A673 (cell line): ENCODE data around the gene AP5B1. TPM values are rescaled to one million over a fixed set of nuclear protein-coding genes. Genes with fewer than 3 reads are reported as not detected.

ENCODE experiments used
- BruUV-seq: library from RNA; stranded (reverse); fragments of 400-500 nt; replicated peaks from 2 replicates; lab custom pipeline; 2021; lab: Mats Ljungman, UMichigan
- CTCF ChIA-PET: fragments of 300-600 bp; sonication (Branson Sonifier 250); formaldehyde crosslinking; loops from one replicate; lab custom pipeline; 2022; ENCODE audit warnings: antibody characterized with exemption; lab: Charles Lee
- POLR2A ChIA-PET: fragments of 300-600 bp; sonication (Branson Sonifier 250); formaldehyde crosslinking; loops from one replicate; lab custom pipeline; 2022; ENCODE audit warnings: antibody characterized with exemption; ENCODE audit not compliant: low non-redundant PET; lab: Charles Lee
- DNase-seq: peaks from one replicate; pipeline ENCODE4 v3.0.0-alpha.2; 2015; ENCODE audit warnings: low spot score
- H3K27ac ChIP-seq: fragments of 200-600 bp; sonication (generic); 2 replicates; pipeline ENCODE4 v1.5.1; 2016; ENCODE audit warnings: mixed run types, low read depth, mild to moderate bottlenecking, mixed read lengths, antibody characterized with exemption, low read length; ENCODE audit not compliant: poor library complexity, severe bottlenecking
- H3K27me3 ChIP-seq: fragments of 200-600 bp; sonication (generic); replicated peaks from 2 replicates; pipeline ENCODE4 v1.6.1; 2017; ENCODE audit warnings: mixed run types, low read depth, mild to moderate bottlenecking, mixed read lengths, antibody characterized with exemption, low read length; ENCODE audit not compliant: insufficient read depth, poor library complexity
- H3K36me3 ChIP-seq: fragments of 200-600 bp; sonication (generic); 2 replicates; pipeline ENCODE4 v1.6.1; 2016; ENCODE audit warnings: mixed run types, mild to moderate bottlenecking, mixed read lengths, antibody characterized with exemption, low read length; ENCODE audit not compliant: insufficient read depth, poor library complexity, severe bottlenecking
- H3K4me1 ChIP-seq: fragments of 200-600 bp; sonication (generic); 2 replicates; pipeline ENCODE4 v1.6.1; 2017; ENCODE audit warnings: mixed run types, mild to moderate bottlenecking, mixed read lengths, antibody characterized with exemption, low read length; ENCODE audit not compliant: insufficient read depth, poor library complexity, severe bottlenecking
- H3K4me3 ChIP-seq: fragments of 200-600 bp; sonication (generic); 2 replicates; pipeline ENCODE4 v1.5.1; 2016; ENCODE audit warnings: low read depth, mixed run types, mild to moderate bottlenecking, mixed read lengths, low read length; ENCODE audit not compliant: poor library complexity, severe bottlenecking
- H3K9me3 ChIP-seq: fragments of 200-600 bp; sonication (generic); 2 replicates; pipeline ENCODE4 v1.6.1; 2016; ENCODE audit warnings: mixed run types, low read depth, mild to moderate bottlenecking, mixed read lengths, antibody characterized with exemption, low read length; ENCODE audit not compliant: poor library complexity, severe bottlenecking
- EZH2 ChIP-seq: fragments of 200-600 bp; sonication (generic); IDR thresholded peaks from 2 replicates; pipeline ENCODE4 v1.6.1; 2017; ENCODE audit warnings: borderline replicate concordance, low read depth, mild to moderate bottlenecking, mixed read lengths, antibody characterized with exemption, low read length; ENCODE audit not compliant: poor library complexity, severe bottlenecking
- intact Hi-C: fragments of 100-400 bp; cut with micrococcal nuclease; formaldehyde crosslinking; loops from one replicate; pipeline ENCODE4 v1.10.0; 2022; ENCODE audit not compliant: unreplicated experiment
- total RNA-seq: library from RNA; stranded (reverse); gene quantifications from 2 replicates; pipeline ENCODE4 v1.2.3, GENCODE V29; 2021
- TF ChIP-seq, protein P1 (sequence below): fragments of 300-800, 200-600 bp; sonication (generic); conservative IDR thresholded peaks from 2 replicates; pipeline ENCODE4 v1.5.1; 2017; ENCODE audit warnings: low read depth, mild to moderate bottlenecking, antibody characterized with exemption, low read length, moderate library complexity, mixed read lengths

The AP5B1 gene
- total RNA-seq, 1 experiment from 2014 or later = 22.5 TPM

- no peak overlapping the region for H3K27ac ChIP-seq
- H3K27me3 ChIP-seq = peaks cover 57% of the 10 kb centered on the region
- no peaks in the 10 kb centered on the region for H3K9me3 ChIP-seq
- DNase-seq = no peak
- H3K4me3 ChIP-seq = peak overlapping the region; percentile 22
- intact Hi-C loops = no loop called here
- BruUV-seq = no TSS peak
- TF ChIP-seq EZH2 = peak; percentile 97
- TF ChIP-seq, protein P1, sequence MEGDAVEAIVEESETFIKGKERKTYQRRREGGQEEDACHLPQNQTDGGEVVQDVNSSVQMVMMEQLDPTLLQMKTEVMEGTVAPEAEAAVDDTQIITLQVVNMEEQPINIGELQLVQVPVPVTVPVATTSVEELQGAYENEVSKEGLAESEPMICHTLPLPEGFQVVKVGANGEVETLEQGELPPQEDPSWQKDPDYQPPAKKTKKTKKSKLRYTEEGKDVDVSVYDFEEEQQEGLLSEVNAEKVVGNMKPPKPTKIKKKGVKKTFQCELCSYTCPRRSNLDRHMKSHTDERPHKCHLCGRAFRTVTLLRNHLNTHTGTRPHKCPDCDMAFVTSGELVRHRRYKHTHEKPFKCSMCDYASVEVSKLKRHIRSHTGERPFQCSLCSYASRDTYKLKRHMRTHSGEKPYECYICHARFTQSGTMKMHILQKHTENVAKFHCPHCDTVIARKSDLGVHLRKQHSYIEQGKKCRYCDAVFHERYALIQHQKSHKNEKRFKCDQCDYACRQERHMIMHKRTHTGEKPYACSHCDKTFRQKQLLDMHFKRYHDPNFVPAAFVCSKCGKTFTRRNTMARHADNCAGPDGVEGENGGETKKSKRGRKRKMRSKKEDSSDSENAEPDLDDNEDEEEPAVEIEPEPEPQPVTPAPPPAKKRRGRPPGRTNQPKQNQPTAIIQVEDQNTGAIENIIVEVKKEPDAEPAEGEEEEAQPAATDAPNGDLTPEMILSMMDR = no peak
- no peaks in the 10 kb centered on the region for H3K36me3 ChIP-seq
- peaks cover 8% of the 10 kb centered on the region for H3K4me1 ChIP-seq
- ChIA-PET POLR2A (no interaction called here), CTCF (interaction anchor here (0.6 kb wide), 1 partner anchor 77 kb away, joined by 8 read pairs; no protein-coding TSS in a partner anchor)
Measured at GRCh38 chr11:65787649-65788622, 7.2 kb upstream of the AP5B1 start.

DNA sequence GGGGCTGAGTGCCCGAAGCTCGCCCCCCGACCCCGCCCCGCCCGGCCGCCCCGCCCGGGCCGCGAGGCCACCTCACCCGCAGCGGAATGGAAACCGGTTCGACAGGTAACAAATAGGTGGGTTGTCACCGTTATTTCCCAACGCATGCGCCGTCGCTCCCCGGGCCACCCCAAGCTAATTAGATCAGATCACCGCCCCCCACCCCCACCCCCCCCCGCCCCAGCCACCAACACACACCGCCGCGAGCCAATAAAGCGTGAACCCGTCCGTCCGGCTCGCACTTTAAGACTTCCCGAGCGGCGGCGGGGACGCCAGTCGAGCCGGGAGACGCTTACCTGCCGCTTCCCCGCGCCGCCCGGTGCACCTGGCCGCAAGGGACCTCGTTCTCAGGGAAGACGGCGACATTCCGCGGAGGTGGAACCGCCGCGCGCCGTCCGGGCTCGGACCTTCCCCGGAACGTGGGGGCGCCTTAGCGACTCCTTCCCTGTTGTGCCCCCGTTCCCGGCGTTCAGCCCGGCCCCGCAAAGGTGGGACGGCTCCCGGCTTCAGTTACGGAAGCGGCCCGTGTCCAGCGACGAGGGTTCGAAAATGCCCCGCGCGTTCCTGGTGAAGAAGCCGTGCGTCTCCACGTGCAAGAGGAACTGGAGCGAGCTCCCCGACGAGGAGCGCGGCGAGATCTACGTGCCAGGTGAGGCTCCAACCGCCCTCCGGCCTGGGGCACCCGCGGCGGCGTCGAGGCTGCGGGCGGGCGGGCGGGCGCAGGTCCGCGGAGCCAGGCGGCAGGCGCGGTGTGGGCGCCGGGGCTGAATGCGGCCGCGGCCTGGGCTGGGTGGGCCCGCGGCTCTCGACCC, 6.2 kb upstream of the AP5B1 start, which contains the start of gene OVOL1:
OVOL1 (plus strand) TSS at position 278 of the 851 bp plus-strand sequence; CDS start at position 589, 311 bp downstream.
- intact Hi-C loops = no loop called here
- Histone ChIP-seq H3K4me3 (peak within 1 kb of the TSS; percentile 24), H3K36me3 (no peaks in the 10 kb centered on the region), H3K27ac (no peak within 1 kb of the TSS), H3K4me1 (peaks cover 8% of the 10 kb centered on the region), H3K9me3 (no peaks in the 10 kb centered on the region), H3K27me3 (peaks cover 57% of the 10 kb centered on the region)
- ChIA-PET CTCF (no interaction called here), POLR2A (no interaction called here)
- TF ChIP-seq, protein P1 = no peak
- peak; percentile 95 for TF ChIP-seq EZH2
- BruUV-seq = no TSS peak
- DNase-seq = no peak

DNA sequence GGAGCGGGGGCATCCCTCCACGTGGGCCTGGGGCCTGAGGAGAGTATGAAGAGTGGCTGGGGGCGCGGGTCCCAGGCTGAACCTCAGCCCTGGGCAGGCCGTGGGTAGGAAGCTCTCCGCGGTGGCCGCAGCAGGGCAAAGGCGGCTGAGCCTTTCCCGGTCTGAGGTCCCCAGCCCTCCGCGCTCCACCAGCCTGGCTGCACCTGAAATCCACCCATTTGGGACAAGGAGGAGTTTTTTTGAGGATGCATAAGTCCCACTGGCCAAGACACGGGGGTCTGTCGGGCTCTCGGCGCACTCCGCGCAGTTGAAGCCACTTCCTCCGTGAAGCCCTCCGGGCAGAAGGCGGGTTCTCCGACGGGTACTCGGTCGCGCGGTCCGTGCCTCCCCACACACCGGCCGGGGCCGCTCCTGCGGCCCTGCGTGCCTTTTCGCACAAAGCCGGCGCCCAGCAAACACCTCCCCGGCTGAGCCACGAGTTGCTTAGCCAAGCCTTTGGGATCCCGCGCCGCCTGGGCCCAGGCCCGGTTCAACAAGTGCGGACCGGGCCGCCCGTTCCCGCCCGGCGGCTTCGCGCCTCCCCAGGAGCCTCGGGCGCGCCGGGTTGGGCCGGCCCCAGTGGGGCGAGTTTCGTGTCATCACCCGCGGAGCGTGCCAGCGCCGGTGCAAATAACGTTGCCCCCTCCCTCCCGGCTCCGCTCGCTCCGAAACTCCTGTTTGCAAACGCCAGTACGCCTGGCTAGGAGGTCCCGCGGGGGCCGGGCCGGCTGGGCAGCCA, 5.4 kb upstream of the AP5B1 start:
- POLR2A ChIA-PET = no interaction called here
- CTCF ChIA-PET = no interaction called here
- TF ChIP-seq, protein P1 = no peak
- peak; percentile 87 for TF ChIP-seq EZH2
- Histone ChIP-seq H3K4me1 (peaks cover 8% of the 10 kb centered on the region), H3K27me3 (peaks cover 57% of the 10 kb centered on the region), H3K9me3 (no peaks in the 10 kb centered on the region), H3K27ac (no peak overlapping the region), H3K4me3 (no peak overlapping the region), H3K36me3 (no peaks in the 10 kb centered on the region)
- BruUV-seq = no TSS peak
- intact Hi-C loops = no loop called here
- no peak for DNase-seq
